ENCODE results near the gene CHST12.
"Not testable (repeated sequence)": the region's sequence is repeated elsewhere in the genome, so short reads cannot be mapped to it uniquely, and the experiment has no call there.

CHST12 gene

DNA sequence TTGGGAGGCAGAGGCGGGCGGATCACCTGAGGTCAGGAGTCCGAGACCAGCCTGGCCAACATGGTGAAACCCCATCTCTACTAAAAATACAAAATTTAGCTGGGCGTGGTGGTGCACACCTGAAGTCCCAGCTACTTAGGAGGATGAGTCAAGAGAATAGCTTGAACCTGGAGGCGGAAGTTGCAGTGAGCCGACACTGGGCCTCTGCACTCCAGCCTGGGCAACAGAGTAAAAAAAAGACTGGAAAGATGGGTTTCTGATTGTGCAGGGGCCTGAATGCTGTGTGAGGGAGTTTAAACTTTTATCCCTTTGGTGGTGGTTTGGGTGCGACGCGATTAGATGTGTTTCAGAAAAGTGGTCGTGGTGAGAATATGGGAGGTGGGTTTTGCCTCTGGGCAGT is 1.8 kb downstream of the CHST12 start:
- DNase-seq = no peak

DNA sequence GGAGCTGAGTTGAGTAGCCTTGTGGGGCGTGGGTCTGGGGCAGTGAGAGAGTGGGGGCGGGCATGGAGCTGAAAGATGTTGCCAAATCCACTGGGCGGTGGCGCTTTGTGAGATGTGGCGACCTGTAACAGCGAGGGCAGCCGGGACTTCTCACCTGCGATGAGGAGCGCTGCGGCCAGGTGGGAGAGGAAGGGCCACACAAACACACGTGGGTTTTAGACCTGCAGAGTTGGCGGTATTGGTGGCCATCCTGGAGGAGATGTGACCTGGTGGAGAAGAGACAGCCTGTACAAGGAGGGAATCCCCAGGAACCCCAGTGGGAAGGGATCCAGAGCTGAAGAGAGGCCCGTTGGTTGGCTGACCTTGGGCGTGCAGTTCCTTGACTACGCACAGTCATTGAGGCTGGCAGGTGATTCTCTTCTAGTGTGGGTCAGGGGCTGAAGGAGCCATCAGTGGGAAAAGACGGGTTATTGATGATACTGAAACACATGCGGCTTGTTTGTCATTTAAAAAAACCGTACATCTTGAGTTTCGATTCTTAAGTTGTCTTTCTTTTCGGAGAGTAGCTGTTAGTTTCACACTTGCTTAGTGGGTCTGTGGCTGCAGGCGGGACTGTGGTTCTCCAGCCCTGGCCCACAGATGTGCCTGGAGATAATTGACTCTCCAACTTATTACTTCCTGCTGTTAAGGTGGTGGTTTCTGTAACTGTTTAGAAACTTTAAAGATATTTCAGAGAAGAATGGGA is 2.4 kb downstream of the CHST12 start:
- peak; percentile 64 to 74 for DNase-seq

DNA sequence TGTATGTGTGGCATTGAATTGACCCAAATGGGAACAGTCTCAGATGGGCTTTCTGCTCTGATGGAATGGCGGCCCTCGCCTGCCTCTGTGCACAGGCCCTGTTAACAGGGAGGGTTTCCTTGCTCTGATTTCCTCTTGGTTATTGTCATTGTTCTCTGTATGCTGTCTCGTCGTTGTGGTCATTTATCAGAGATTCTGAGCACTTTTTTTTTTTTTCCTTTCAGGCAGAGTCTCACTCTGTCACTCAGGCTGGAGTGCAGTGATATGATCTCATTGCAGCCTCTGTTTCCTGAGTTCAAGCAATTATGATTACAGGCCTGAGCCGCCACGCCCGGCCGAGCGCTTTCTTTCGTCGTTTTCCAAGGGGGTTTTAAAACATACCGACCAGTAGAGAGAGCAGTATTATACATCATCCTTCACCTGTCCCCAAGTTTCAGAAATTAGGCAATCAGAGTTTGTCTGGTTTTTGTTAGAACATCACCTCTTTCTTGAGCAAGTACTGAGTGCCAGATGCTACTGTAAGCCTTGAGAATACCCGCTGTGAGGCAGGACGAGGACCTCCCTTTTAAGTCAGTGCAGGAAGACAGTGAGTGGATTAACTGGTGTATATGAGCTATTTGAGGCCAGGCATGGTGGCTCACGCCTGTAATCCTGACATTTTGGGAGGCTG is 6.5 kb downstream of the CHST12 start:
- DNase-seq = no peak

DNA sequence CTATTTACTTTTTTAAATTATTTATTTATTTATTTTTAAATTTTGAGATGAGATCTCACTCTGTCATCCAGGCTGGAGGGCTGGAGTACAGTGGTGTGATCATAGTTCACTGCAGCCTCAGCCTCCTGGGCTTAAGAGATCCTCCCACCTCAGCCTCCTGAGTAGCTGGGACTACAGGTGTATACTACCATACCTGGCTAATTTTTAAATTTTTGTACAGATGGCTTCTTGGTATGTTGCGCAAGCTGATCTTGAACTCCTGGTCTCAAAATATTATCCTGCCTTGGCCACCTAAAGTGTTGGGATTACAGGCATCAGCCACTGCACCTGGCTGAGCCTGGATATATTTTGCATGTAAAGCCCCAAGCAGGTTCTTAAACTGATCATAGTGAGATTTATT is 7.6 kb downstream of the CHST12 start:
- DNase-seq = no peak

DNA sequence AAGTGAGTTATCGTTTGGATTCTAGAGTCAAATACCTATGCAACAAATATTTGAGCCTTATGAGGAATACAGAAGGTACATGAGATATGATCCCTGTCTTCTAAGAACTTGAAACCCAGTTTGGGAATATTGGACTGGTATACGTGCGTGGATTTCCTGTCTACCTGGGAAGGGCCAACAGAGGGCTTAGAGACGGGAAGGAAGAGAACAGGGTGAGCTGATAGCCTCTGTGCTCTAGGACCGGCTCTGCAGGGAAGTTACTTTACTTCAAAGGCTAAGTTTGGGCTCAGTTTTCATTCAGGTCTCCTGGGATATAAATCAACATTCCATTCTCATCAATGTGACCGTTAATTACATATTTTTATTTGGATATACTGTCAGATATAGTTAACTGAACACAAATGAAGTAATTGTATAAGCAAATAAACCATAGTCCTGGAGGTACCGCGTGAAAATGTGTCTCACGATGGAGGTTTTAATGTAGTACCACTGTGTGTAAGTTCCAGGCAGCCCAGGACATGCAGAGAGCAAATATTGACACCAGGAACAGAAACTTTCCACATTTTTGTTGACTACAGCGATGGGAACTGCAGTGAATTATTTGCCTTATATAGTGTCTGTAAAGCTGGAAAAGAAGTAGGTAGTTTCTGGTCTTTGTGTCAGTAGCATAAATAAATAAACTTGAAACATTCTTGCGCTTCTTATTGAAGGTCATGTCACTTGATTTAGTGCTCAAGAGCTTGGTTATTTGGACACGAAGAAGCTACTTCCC is 8.6 kb downstream of the CHST12 start:
- no peak for DNase-seq

DNA sequence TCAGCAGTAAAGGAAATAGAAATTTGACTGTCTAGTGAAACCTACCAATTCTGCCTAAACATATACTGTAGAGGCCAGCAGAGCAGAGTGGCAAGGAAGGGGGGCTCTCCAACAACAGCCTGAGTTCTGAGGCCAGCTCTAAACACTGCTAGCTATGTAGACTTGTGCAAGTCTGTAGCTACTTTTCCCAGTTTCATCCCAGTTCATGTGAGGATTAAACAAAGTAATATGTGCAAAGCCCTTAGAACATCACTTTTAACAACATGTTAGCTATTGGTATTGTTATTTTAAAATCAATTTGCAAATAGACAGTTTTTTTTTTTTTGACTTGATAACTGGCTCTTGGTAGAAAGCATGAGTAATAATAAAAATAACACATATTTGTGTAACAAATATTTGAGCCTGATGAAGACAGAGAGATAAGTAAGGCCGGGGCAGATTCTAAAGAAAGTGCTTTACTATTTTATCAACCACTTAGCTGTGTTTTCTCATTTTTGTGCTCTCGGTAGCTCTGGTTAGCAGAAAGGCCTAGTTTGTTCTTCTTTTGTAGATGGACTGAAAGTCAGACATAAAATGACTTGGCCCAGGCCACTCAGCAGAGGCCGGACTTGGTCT is 9.3 kb downstream of the CHST12 start:
- no peak for DNase-seq

DNA sequence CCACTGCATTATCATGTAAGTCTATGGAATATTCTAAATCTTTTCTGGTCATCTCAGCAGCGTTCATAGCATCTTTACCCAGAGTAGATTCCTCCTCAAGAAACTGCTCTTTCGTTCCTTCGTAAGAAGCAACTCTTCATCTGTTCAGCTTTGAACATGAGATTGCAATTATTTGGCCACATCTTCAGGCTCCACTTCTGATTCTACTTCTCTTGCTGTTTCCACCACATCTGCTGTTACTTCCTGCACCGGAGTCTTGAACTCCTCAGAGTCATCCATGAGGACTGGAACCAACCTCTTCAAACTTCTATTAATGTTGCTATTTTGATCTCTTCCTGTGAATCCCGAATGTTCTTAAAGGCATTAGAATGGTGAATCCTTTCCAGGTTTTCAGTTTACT is 12.7 kb downstream of the CHST12 start:
- DNase-seq = no peak

DNA sequence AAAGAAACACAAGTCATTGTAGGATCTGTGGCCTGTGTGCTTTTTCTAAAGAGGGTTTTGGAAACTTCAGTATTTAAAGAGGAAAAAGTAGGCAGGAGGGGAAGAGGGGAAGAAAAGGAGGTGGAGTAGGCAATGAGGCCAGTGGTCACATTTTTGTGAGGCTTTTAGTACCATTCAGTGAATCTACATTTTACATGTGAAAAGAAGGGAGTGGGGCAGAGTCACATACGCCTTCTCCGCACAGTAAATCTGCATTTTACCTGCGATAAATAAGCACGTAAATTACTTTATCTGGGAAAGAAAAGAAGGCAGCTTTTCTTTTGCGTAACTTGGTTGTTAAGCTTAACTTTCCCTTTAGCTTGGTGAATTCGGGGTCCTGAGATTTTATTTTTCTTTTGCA is 13.2 kb downstream of the CHST12 start:
- DNase-seq = no peak

DNA sequence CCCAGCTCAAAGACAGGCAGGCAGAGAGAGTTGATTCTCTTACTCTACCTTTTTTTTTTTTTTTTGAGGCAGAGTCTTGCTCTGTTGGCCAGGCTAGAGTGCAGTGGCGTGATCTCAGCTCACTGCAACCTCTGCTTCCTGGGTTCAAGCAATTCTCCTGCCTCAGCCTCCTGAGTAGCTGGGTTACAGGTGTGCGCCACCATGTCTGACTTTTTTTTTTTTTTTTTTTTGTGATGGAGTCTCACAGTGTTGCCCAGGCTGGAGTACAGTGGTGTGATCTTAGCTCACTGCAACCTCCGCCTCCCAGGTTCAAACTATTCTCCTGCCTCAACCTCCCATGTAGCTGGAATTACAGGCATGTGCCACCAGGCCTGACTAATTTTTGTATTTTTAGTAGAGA is 13.8 kb downstream of the CHST12 start:
- DNase-seq = not testable (repeated sequence)

DNA sequence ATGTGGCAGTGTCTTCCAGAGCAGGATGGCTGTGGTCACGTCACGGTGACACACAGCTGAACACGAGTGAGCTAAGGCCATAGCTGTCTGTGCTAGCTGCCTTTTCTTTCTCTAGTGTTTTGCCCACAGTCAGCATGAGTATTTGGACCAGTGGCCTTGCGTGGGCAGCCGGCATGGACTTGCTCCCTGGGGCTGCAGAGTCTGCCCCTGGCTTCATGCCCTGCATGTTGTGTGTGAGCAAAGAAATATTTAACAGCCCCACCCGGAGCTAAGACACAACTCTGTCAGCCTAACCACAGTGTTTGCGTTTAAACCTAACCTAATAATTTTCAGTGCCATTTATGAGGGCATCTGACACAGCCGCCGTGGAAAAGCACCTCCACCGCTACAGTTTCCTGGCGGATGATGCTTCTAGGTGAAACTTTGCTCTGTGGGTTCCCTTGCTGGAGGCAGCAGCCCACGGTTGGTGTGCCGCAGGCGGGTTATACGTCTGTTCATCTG is 14.6 kb downstream of the CHST12 start:
- DNase-seq = peak; percentile 50

DNA sequence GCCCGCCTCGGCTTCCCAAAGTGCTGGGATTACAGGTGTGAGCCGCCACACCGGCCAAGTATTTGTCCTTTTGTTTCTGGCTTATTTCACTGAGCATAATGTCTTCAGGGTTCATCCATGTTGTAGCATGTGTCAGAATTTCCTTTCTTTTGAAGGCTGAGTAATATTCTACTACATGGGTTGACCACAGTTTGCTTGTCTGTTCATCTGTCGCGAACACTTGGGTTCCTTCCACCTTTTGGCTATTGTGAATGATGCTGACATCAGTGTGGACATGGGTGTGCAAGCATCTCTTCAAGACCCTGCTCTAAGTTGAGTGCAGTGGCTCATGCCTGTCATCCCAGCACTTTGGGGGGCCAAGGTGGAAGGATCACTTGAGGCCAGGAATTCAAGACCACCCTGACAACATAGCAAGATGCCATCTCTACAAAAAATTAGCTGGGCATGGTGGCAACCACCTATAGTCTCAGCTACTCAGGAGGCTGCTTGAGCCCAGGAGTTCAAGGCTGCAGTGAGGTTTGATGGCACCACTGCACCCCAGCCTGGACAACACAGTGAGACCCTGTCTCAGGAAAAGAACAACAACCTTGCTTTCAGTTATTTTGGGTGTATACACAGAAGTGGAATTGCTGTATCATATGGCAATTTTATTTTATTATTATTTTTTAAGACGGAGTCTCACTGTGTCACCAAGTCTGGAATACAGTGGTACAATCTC is 17.0 kb downstream of the CHST12 start:
- no peak for DNase-seq

DNA sequence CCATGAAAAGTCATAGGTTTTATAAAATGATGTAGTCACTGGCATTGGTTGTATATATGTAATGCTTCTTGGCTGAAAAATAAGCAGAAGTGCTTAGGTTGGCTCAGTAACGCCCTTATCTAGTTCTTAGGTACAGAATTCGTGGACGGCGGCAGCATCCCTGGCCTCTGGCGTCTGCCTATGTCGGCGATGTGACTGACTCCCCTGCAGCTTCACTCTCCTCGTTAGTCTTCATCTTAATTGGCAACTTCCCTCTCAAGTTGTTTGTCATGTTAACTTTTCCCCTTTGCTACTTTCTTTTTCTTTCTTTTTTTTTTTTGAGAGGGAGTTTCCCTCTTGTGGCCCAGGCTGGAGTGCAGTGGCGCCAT is 18.5 kb downstream of the CHST12 start:
- DNase-seq = no peak

DNA sequence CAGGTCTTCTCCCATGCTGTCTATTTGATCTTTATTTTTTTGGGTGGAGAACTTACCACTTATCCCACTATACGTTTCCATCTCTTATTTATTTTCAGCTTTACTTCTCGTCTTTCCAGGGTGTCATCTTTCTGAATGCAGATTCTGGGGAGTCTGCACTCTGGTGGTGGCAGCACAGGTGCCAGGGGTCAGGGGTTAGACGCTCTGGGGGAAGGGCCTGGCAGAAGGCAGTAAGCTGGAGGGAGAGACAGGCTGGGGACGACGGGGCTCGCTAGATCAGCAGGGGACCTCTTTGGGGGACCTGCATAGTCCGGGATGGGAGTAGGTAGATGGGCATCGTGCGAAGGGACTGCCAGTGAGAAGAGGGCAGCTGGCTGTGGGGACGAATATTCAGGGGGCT is 22.3 kb downstream of the CHST12 start:
- no peak for DNase-seq

DNA sequence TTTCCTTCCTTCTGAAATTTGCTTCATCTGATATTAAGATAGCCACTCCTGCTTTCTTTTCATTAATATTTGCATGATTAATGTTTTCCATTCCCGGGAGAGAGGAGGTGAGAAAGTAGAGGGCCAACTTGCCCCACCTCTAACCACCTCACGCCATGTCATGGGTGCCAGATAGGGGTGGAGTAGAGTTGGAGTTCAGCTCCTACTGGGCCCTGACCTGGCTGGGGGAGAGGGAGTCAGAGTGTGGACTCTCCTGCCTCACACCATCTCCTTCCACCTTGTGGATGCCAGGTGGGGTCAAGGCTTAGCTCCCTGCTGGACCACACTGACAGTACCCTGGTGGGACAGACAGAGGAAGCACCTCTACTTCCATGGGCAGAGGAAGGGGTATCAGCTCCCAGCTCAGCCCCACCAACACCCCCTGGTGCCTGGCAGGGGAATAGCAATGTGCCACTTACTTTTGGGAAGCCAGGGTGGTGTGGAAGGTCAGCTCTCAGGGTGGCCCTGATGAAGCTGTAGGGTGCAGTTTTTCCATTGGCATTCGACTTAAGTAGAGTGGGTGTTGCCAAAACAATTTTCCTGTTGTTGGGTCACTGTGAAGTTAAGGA is 28.0 kb downstream of the CHST12 start:
- peak; percentile 43 to 57 for DNase-seq

DNA sequence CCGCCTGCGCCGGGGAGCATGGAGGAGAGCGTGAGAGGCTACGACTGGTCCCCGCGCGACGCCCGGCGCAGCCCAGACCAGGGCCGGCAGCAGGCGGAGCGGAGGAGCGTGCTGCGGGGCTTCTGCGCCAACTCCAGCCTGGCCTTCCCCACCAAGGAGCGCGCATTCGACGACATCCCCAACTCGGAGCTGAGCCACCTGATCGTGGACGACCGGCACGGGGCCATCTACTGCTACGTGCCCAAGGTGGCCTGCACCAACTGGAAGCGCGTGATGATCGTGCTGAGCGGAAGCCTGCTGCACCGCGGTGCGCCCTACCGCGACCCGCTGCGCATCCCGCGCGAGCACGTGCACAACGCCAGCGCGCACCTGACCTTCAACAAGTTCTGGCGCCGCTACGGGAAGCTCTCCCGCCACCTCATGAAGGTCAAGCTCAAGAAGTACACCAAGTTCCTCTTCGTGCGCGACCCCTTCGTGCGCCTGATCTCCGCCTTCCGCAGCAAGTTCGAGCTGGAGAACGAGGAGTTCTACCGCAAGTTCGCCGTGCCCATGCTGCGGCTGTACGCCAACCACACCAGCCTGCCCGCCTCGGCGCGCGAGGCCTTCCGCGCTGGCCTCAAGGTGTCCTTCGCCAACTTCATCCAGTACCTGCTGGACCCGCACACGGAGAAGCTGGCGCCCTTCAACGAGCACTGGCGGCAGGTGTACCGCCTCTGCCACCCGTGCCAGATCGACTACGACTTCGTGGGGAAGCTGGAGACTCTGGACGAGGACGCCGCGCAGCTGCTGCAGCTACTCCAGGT is 29.7 kb downstream of the CHST12 start:
- no peak for DNase-seq

DNA sequence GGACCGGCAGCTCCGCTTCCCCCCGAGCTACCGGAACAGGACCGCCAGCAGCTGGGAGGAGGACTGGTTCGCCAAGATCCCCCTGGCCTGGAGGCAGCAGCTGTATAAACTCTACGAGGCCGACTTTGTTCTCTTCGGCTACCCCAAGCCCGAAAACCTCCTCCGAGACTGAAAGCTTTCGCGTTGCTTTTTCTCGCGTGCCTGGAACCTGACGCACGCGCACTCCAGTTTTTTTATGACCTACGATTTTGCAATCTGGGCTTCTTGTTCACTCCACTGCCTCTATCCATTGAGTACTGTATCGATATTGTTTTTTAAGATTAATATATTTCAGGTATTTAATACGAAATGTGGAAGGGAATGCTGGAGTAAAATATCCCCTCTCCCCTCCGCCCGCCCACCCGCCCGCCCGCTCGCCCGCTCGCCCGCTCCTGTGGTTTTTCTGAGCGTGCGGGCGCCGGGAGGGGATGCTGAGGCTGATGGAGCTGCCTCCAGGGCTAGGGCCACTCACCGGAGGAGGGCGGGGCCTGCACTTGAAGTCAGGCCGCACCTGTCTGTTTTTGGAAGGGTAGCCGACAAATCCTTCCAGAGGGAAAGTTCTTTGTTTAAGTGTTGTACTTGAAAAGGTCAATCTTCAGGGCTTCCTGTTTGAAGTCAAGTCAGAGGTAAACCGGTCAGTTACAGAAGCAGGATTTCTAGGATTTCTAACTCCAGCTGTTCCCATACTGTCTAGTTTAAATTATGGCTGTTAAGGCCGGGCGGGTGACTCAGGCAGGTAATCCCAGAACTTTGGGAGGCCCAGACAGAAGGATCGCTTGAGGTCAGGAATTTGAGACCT is 30.5 kb downstream of the CHST12 start:
- DNase-seq = no peak

DNA sequence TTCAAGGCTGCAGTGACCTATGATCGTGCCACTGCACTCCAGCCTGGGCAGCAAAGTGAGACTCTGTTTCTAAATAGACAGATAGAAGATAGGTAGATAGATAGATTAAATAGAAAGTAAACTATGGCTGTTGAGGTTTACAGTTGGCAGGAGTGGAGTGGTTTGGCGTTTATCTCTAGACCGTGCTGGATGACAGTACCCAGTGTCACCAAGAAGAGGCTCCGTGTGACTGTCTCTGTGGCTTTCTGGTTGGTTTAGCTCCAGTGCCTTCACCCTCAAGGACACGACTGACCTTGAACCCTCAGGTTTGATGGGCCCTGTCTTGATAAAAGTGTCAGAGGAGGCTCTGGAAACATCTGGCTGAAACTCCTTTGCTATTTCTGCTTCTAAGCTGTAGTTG is 31.7 kb downstream of the CHST12 start:
- no peak for DNase-seq

DNA sequence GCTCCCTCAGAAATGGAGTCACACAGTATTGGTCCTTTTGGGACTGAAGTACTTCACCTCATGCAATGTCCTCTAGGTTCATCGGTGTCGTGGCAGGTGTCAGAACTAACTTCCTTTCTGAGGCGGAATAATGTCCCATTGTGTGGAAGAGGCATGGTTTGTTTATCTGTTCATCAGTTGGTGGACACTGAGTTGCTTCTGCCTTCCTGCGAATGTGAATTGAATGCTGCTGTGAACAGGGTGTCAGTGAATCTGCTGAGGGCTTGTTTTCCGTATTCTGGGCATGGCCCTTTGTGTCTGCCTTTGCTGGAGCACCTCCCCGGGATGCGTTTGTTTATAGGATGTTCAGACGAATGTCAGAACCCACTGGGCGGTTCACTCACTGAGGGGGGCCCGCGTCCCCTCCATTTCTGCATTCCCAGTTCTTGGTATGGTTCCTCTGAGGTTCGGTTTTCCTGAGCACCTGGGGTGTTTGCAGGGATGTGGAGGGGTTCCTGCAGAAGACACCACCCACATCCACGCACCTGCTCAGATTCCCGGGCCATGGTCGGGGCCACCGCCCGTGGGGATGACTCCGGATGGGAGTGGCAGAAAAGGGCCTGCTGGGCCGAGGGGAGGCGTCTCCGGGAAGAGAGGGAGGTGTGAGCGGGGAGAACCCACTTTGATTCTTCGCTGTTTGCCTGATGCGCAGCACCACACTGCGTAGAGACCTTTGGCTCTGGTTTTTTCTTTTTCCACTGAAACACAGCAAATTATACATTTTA is 33.1 kb downstream of the CHST12 start:
- DNase-seq = no peak

DNA sequence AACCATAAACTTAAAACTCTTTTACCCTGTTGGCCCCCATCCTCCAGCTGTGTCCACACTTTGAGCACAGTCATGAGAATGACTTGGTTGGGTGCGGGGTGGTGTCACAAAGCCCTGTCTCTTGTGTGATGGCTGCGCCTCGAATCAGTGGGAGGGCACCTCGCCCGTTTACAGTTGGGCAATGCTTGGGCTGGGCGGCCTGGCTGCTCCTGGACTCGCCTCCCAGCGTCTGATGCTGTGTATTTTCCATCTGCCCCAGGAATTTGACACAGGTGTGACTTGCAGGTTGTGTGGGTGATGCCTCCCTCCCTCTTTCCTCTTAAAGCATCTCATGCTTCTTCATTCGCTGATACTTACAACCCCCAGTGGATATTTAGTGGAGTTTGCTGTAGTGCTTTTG is 33.7 kb downstream of the CHST12 start:
- DNase-seq = no peak

Data from stimulated activated CD4-positive, alpha-beta T cell treated with anti-CD3 and anti-CD28 coated beads, Interleukin-2, amount 100 ng/mL, for 24 hours (primary cell).